DOHH2 (cell line): ENCODE results near the gene F11R.

Source experiments
- H3F3A ChIP-seq: fragments of 200-600 bp; sonication (generic), shearing (Covaris generic); 2 replicates; pipeline ENCODE4 v1.6.0; 2016; ENCODE audit warnings: antibody characterized with exemption, mild to moderate bottlenecking; ENCODE audit not compliant: control insufficient read depth, insufficient read depth
- H3K27ac ChIP-seq: fragments of 200-600 bp; sonication (generic); 2 replicates; pipeline ENCODE4 v1.5.1; 2014; ENCODE audit warnings: low read depth, mild to moderate bottlenecking, low read length, moderate library complexity
- H3K27me3 ChIP-seq: fragments of 200-600 bp; sonication (generic); 2 replicates; pipeline ENCODE4 v1.6.1; 2014; ENCODE audit warnings: mild to moderate bottlenecking, low read length, mixed read lengths; ENCODE audit not compliant: control insufficient read depth
- H3K36me3 ChIP-seq: fragments of 200-600 bp; sonication (generic); 2 replicates; pipeline ENCODE4 v1.6.1; 2014; ENCODE audit warnings: mild to moderate bottlenecking, low read length, moderate library complexity, mixed read lengths; ENCODE audit not compliant: control insufficient read depth
- H3K4me1 ChIP-seq: fragments of 200-600 bp; sonication (generic); 2 replicates; pipeline ENCODE4 v1.6.1; 2014; ENCODE audit warnings: mild to moderate bottlenecking, low read length, mixed read lengths; ENCODE audit not compliant: control insufficient read depth
- H3K4me2 ChIP-seq: fragments of 200-600 bp; sonication (generic); 2 replicates; pipeline ENCODE4 v1.6.0; 2014; ENCODE audit warnings: mild to moderate bottlenecking, low read length, moderate library complexity
- H3K4me3 ChIP-seq: fragments of 200-600 bp; sonication (generic); 2 replicates; pipeline ENCODE4 v1.5.1; 2014; ENCODE audit warnings: mild to moderate bottlenecking, low read length, mixed read lengths
- H3K79me2 ChIP-seq: fragments of 200-600 bp; sonication (generic); 2 replicates; pipeline ENCODE4 v1.6.1; 2014; ENCODE audit warnings: mild to moderate bottlenecking, low read length, mixed read lengths; ENCODE audit not compliant: control insufficient read depth
- H3K9me2 ChIP-seq: fragments of 200-600 bp; sonication (generic); replicated peaks from 2 replicates; pipeline ENCODE4 v1.6.1; 2014; ENCODE audit warnings: mild to moderate bottlenecking, low read length, mixed read lengths; ENCODE audit not compliant: control insufficient read depth
- H3K9me3 ChIP-seq: fragments of 200-600 bp; sonication (generic); 2 replicates; pipeline ENCODE4 v1.6.1; 2014; ENCODE audit warnings: antibody characterized with exemption, low read length, mixed read lengths; ENCODE audit not compliant: control insufficient read depth, insufficient read depth
- H4K20me1 ChIP-seq: fragments of 200-600 bp; sonication (generic); 2 replicates; pipeline ENCODE4 v1.6.0; 2014; ENCODE audit warnings: low read depth, mild to moderate bottlenecking, antibody characterized with exemption, low read length, moderate library complexity; ENCODE audit not compliant: control insufficient read depth, insufficient read depth
- CTCF ChIP-seq: fragments of 200-600 bp; sonication (generic); IDR thresholded peaks from one replicate; pipeline ENCODE4 v1.5.1; 2014; ENCODE audit warnings: antibody characterized with exemption, mild to moderate bottlenecking, low read depth, low read length; ENCODE audit not compliant: poor library complexity, severe bottlenecking
- EZH2phosphoT487 ChIP-seq: fragments of 200-600 bp; sonication (generic); IDR thresholded peaks from 2 replicates; pipeline ENCODE4 v1.6.1; 2017; ENCODE audit warnings: borderline replicate concordance, mild to moderate bottlenecking, antibody characterized with exemption, low read length, moderate library complexity, mixed read lengths

F11R gene

GRCh38 chr1:161044908-161045735, 24.2 kb upstream of the F11R start:
- peaks cover 87% of the 10 kb centered on the region for H3K36me3 ChIP-seq
- H3K4me3 ChIP-seq, result peak overlapping the region; percentile 88
- TF ChIP-seq CTCF, result no peak
- H3K9me2 ChIP-seq, result no peaks in the 10 kb centered on the region
- H3K4me1 ChIP-seq, result peaks cover 62% of the 10 kb centered on the region
- H3K27me3 ChIP-seq, result no peaks in the 10 kb centered on the region
- H3K27ac ChIP-seq, result peak overlapping the region; percentile 90
- peaks cover 4% of the 10 kb centered on the region; the same call in 1 of the 2 replicates for H4K20me1 ChIP-seq
- H3K4me2 ChIP-seq, result peak overlapping the region; percentile 85
- H3K79me2 ChIP-seq, result peaks cover 32% of the 10 kb centered on the region
- H3F3A ChIP-seq, result peaks cover 26% of the 10 kb centered on the region
- H3K9me3 ChIP-seq, result no peaks in the 10 kb centered on the region

- H4K20me1 ChIP-seq, result peaks cover 4% of the 10 kb centered on the region; the same call in 1 of the 2 replicates
- H3K4me1 ChIP-seq, result peaks cover 67% of the 10 kb centered on the region
- peaks cover 32% of the 10 kb centered on the region for H3K79me2 ChIP-seq
- H3K9me3 ChIP-seq, result no peaks in the 10 kb centered on the region
- H3F3A ChIP-seq, result peaks cover 26% of the 10 kb centered on the region
- no peaks in the 10 kb centered on the region for H3K9me2 ChIP-seq
- H3K27ac ChIP-seq, result peak overlapping the region; percentile 90
- peak overlapping the region; percentile 88 for H3K4me3 ChIP-seq
- peak overlapping the region; percentile 85 for H3K4me2 ChIP-seq
- TF ChIP-seq CTCF (no peak), EZH2phosphoT487 (no peak)
- H3K36me3 ChIP-seq, result peaks cover 87% of the 10 kb centered on the region
- no peaks in the 10 kb centered on the region for H3K27me3 ChIP-seq
These were observed 23.6 kb upstream of the F11R start for GRCh38 chr1:161044535-161044907.

- 0 out of 2 replicates have a peak overlapping the region, but pooled peaks have one; percentile 26 for H3K4me3 ChIP-seq
- H3F3A ChIP-seq, result peaks cover 10% of the 10 kb centered on the region; the same call in 1 of the 2 replicates
- no peak for TF ChIP-seq EZH2phosphoT487
- no peak for TF ChIP-seq CTCF
- H3K9me2 ChIP-seq, result no peaks in the 10 kb centered on the region
- no peaks in the 10 kb centered on the region for H3K9me3 ChIP-seq
- no peak overlapping the region for H3K27ac ChIP-seq
- peaks cover 69% of the 10 kb centered on the region for H3K4me1 ChIP-seq
- H3K4me2 ChIP-seq, result peak overlapping the region; percentile 80
- H4K20me1 ChIP-seq, result peaks cover 4% of the 10 kb centered on the region; the same call in 1 of the 2 replicates
- no peaks in the 10 kb centered on the region for H3K27me3 ChIP-seq
- H3K36me3 ChIP-seq, result peaks cover 63% of the 10 kb centered on the region
- peaks cover 42% of the 10 kb centered on the region for H3K79me2 ChIP-seq
These were observed 18.6 kb upstream of the F11R start for GRCh38 chr1:161039546-161039945.
